GM12872 (cell line): ENCODE measurements around the gene ZBTB16.

Experiments used
- CTCF ChIP-seq: IDR thresholded peaks from 3 replicates; pipeline ENCODE4 v1.5.1; 2011; ENCODE audit warnings: low read depth, mild to moderate bottlenecking, low read length, moderate library complexity; ENCODE audit not compliant: insufficient read depth

ZBTB16 gene

GRCh38 chr11:114060392-114061047, 1.0 kb downstream of the ZBTB16 start:
- TF ChIP-seq CTCF, result no peak

- TF ChIP-seq CTCF, result no peak
Observed at GRCh38 chr11:114061048-114061680, 1.7 kb downstream of the ZBTB16 start.

- no peak for TF ChIP-seq CTCF
Observed at GRCh38 chr11:114061681-114062049, 2.2 kb downstream of the ZBTB16 start.

- TF ChIP-seq CTCF, result no peak
Observed at GRCh38 chr11:114062272-114062671, 2.8 kb downstream of the ZBTB16 start.

GRCh38 chr11:114063149-114063828, 3.8 kb downstream of the ZBTB16 start:
- no peak for TF ChIP-seq CTCF

- TF ChIP-seq CTCF, result no peak
Observed at GRCh38 chr11:114063829-114064201, 4.3 kb downstream of the ZBTB16 start.

- no peak for TF ChIP-seq CTCF
Observed at GRCh38 chr11:114064216-114064615, 4.7 kb downstream of the ZBTB16 start.
